Chondrocyte (in vitro differentiated cells): Measurements from ENCODE around the gene SEMA4G. TPM values are rescaled to one million over a fixed set of nuclear protein-coding genes. Genes with fewer than 3 reads are reported as not detected.

ENCODE experiments used
- DNase-seq: peaks from one replicate; pipeline ENCODE4 v3.0.0; 2021; ENCODE audit warnings: mixed read lengths, low spot score
- H3K27ac Mint-ChIP-seq: one replicate; pipeline ENCODE4 v1.8.0; 2021; ENCODE audit warnings: mild to moderate bottlenecking, moderate library complexity, mixed read lengths; ENCODE audit not compliant: unreplicated experiment
- H3K27me3 Mint-ChIP-seq: 2 replicates; pipeline ENCODE4 v1.8.0; 2021; ENCODE audit warnings: low read depth, mixed read lengths
- H3K36me3 Mint-ChIP-seq: 2 replicates; pipeline ENCODE4 v1.8.0; 2021; ENCODE audit warnings: low read depth, mixed read lengths
- H3K4me1 Mint-ChIP-seq: 2 replicates; pipeline ENCODE4 v1.8.0; 2021; ENCODE audit warnings: low read depth, mild to moderate bottlenecking, mixed read lengths
- H3K4me3 Mint-ChIP-seq: one replicate; pipeline ENCODE4 v1.8.0; 2021; ENCODE audit warnings: mild to moderate bottlenecking, moderate library complexity, mixed read lengths; ENCODE audit not compliant: unreplicated experiment
- H3K9me3 Mint-ChIP-seq: 2 replicates; pipeline ENCODE4 v1.8.0; 2021; ENCODE audit warnings: low read depth, mixed read lengths
- total RNA-seq: library from RNA; stranded (reverse); gene quantifications from 3 replicates; pipeline ENCODE4 v1.2.1, GENCODE V29; 2021
- TF ChIP-seq, protein P1 (sequence below): fragments of 200-600 bp; sonication (generic); IDR thresholded peaks from 2 replicates; pipeline ENCODE4 v1.5.0; 2021; ENCODE audit warnings: antibody characterized with exemption, mild to moderate bottlenecking, moderate library complexity

SEMA4G gene
- total RNA-seq, 1 donor from 2014 or later: 8.0 TPM

DNA sequence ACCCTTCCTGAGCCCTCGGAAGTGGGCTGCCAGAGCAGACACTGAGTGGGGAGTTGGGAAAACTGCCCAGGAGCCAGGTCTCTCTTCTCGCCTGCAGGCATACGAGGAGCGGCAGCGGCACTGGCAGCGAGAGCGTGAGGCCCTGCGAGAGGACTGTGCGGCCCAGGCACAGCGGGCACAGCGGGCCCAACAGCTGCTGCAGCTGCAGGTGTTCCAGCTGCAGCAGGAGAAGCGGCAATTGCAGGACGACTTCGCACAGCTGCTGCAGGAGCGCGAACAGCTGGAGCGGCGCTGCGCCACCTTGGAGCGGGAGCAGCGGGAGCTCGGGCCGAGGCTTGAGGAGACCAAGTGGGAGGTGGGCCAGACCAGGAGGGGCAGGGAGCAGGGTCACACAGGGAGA lies 36.1 kb downstream of the SEMA4G start:
- DNase-seq: peak; percentile 84
- no peaks in the 10 kb centered on the region for H3K9me3 Mint-ChIP-seq
- TF ChIP-seq, protein P1, sequence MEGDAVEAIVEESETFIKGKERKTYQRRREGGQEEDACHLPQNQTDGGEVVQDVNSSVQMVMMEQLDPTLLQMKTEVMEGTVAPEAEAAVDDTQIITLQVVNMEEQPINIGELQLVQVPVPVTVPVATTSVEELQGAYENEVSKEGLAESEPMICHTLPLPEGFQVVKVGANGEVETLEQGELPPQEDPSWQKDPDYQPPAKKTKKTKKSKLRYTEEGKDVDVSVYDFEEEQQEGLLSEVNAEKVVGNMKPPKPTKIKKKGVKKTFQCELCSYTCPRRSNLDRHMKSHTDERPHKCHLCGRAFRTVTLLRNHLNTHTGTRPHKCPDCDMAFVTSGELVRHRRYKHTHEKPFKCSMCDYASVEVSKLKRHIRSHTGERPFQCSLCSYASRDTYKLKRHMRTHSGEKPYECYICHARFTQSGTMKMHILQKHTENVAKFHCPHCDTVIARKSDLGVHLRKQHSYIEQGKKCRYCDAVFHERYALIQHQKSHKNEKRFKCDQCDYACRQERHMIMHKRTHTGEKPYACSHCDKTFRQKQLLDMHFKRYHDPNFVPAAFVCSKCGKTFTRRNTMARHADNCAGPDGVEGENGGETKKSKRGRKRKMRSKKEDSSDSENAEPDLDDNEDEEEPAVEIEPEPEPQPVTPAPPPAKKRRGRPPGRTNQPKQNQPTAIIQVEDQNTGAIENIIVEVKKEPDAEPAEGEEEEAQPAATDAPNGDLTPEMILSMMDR: no peak
- H3K27me3 Mint-ChIP-seq: no peaks in the 10 kb centered on the region
- no peak overlapping the region for H3K4me3 Mint-ChIP-seq
- no peak overlapping the region for H3K27ac Mint-ChIP-seq
- H3K4me1 Mint-ChIP-seq: peaks cover 29% of the 10 kb centered on the region
- peaks cover 8% of the 10 kb centered on the region for H3K36me3 Mint-ChIP-seq

DNA sequence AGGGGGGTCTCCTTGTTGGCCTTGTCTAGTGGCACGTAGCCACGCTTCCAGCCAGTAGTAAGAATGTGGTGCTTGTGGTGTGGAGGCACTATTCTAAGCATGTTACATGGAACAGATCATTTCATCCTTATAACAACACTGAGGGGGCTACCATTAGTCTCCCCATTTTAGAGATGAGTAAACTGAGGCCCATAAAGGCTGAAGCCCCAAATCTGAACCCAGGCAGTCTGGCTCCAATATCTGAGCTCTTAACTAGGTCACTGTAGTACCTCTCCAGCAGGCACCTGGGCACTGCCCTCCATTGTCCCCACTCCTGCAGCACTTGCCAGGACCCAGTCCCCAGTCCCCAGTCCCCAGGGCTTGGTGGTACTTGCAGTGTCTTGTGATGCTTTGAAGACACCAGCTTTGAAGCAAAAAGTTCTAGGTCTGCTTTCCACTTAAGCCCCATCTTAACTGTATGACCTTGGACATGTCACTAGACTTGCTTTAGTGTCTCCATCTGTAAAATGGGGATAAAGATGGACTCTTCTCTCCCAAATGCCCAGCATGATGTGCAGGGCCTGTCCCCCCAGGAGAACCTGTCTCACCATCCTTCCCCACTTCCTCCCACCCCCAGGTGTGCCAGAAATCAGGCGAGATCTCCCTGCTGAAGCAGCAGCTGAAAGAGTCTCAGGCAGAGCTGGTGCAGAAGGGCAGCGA lies 36.7 kb downstream of the SEMA4G start:
- peaks cover 8% of the 10 kb centered on the region for H3K36me3 Mint-ChIP-seq
- no peak overlapping the region for H3K27ac Mint-ChIP-seq
- no peaks in the 10 kb centered on the region for H3K27me3 Mint-ChIP-seq
- DNase-seq: no peak
- H3K4me3 Mint-ChIP-seq: no peak overlapping the region
- TF ChIP-seq, protein P1: no peak
- H3K4me1 Mint-ChIP-seq: peaks cover 25% of the 10 kb centered on the region
- H3K9me3 Mint-ChIP-seq: no peaks in the 10 kb centered on the region

DNA sequence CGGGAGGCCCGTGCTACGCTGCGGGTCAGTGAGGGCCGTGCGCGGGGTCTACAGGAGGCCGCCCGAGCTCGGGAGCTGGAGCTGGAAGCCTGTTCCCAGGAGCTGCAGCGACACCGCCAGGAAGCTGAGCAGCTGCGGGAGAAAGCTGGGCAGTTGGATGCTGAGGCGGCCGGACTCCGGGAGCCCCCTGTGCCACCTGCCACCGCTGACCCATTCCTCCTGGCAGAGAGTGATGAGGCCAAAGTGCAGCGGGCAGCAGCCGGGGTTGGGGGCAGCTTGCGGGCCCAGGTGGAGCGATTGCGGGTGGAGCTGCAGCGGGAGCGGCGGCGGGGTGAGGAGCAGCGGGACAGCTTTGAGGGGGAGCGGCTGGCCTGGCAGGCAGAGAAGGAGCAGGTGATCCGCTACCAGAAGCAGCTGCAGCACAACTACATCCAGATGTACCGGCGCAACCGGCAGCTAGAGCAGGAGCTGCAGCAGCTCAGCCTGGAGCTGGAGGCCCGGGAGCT lies 37.3 kb downstream of the SEMA4G start:
- Mint-ChIP-seq H3K4me1 (peaks cover 19% of the 10 kb centered on the region), H3K27ac (no peak overlapping the region), H3K9me3 (no peaks in the 10 kb centered on the region), H3K27me3 (no peaks in the 10 kb centered on the region), H3K4me3 (no peak overlapping the region), H3K36me3 (peaks cover 8% of the 10 kb centered on the region)
- DNase-seq: peak; percentile 87
- TF ChIP-seq, protein P1: no peak

DNA sequence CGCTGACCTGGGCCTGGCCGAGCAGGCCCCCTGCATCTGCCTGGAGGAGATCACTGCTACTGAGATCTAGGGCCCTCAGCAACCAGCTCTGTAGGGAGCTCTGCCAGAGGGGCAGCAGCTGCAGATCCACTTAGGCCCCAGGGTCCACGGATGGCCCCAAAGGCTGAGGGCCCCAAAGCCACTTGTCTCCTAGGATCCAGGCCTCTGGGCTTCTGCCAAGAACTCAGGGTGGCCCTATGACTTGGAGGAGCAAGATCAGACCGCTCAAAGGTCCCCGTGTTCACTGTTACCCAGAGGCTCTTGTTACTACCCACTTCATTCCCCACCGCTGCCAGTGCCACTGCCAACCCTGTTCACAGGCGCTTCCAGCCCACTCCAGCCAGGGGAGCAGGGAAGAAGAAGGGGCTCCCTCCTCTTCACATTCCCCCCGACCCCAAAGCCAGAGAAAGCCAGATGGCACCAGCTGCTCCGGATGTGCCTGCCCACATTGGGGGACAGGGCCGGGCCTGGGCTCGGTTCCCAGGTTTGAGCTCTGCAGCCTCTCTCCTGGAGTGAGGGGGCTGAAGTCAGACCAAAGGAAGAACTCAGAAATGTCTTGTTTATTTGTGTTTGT lies 37.9 kb downstream of the SEMA4G start:
- H3K4me1 Mint-ChIP-seq: peaks cover 13% of the 10 kb centered on the region
- no peak overlapping the region for H3K27ac Mint-ChIP-seq
- no peaks in the 10 kb centered on the region for H3K9me3 Mint-ChIP-seq
- TF ChIP-seq, protein P1: no peak
- peak; percentile 65 for DNase-seq
- H3K36me3 Mint-ChIP-seq: peaks cover 8% of the 10 kb centered on the region
- no peak overlapping the region for H3K4me3 Mint-ChIP-seq
- no peaks in the 10 kb centered on the region for H3K27me3 Mint-ChIP-seq

DNA sequence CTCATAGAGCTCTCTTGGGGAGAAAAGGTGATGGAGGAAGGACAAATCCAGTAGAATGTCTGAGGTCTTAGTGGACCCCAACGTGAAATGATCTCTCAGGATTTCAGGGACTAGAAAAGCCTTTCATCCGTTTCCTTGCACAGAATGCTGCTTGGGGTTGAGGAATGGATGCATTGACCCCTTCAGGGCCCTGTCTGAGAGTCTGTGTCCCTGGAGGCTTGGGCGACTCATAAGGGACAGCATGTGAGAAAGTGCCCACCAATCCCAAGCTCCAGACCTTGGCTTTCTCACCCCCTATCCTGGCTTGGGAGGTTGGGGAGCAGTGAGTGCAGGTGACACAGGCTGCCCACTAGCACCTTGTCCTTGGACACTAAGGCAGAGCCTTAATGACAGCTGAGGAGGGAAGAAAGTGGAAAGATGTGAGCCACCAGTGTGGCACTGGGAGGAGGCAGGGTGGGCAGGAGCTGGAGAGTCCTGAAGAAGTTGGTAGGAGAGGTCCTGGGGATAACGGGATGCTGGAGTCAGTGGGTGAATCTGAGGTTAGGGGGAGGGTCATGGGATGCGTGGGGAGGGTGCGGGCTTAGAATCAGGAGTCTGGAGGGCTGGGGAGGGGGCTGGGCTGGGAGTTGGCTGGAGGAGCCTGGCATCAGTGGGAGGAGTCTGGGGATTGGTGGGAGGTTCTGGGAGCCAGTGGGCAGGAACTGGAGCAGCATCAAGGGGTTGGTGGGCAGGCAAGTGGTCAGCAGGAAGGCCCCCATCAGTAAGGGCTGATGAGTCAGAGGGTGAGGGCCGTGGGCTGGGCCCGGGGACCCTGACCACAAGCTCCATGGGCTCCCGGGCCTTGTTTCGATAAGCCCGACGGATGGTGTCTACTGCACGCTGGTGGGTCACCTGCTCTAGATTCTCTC lies 38.9 kb downstream of the SEMA4G start:
- Mint-ChIP-seq H3K4me3 (no peak overlapping the region), H3K4me1 (peaks cover 17% of the 10 kb centered on the region), H3K36me3 (peaks cover 8% of the 10 kb centered on the region), H3K9me3 (no peaks in the 10 kb centered on the region), H3K27ac (peak overlapping the region; percentile 22), H3K27me3 (no peaks in the 10 kb centered on the region)
- DNase-seq: peak; percentile 82
- TF ChIP-seq, protein P1: no peak
